Hindlimb muscle (tissue), 1 donor: Measurements from ENCODE around the gene SH3BP5L. TPM values are rescaled to one million over a fixed set of nuclear protein-coding genes. Genes with fewer than 3 reads are reported as not detected.
"Not testable (repeated sequence)": the region's sequence is repeated elsewhere in the genome, so short reads cannot be mapped to it uniquely, and the experiment has no call there.

Experiments
- DNase-seq: peaks from one replicate; pipeline ENCODE4 v3.0.0-alpha.2; 2013
- polyA plus RNA-seq: library from polyadenylated mRNA; unstranded; fragments of 120-200 nt; gene quantifications from one replicate; pipeline ENCODE4 v1.2.1, GENCODE V29; 2013; ENCODE audit not compliant: insufficient read length

The SH3BP5L gene
- polyA plus RNA-seq, 1 donor, result 21.4 TPM

DNA sequence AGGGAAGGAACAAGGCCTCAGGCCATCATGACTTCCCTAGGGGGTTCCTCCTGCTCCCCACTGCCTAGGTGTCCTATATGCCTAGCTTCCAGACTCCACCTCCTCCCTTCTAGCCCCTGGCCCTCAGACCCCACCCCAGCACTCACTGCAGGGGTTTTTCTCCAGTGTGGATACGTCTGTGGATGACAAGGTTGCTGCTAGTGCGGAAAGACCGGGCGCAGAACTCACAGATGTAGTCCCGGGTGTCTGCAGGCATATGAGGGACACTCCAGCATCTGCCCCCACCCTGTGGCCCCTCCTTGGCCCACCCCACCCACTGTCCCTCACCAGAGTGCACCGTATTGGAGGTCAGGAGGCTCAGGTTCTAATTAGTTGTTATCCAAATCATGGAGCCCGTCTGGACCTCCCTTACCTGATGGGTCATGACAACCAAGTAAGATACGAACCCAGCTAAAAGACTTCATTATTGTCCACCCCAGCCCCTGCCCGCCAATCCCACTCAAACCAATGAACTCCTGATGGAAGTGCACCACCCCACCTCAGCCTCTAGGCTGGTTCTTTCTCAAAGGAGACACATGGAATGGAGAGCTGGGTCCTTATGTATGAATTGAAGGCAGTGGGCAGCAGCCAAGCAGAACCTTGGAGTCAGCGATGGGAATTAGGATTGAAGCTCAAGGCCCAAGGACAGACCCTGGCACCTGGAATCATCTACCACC is 25.0 kb upstream of the SH3BP5L start:
- no peak for DNase-seq

DNA sequence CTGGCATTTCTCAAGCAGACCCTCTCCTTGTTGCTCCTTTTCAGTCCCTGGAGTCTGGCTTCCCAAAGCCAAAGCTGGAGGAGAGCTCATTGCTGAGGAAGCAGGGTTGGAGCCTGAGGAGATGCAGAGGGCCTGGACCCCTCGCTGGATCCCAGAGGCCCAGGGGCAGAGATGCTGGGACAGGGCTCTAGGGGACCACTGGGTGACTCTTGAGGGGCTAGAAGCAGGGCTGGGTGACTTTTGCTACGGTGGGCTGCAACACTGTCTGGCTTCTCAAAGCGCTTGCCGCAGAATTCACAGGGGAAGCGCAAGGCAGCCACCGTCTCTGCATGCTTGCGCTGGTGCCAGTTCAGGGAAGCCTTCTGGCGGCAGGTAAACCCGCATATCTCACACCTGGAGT is 24.4 kb upstream of the SH3BP5L start:
- DNase-seq, result no peak

DNA sequence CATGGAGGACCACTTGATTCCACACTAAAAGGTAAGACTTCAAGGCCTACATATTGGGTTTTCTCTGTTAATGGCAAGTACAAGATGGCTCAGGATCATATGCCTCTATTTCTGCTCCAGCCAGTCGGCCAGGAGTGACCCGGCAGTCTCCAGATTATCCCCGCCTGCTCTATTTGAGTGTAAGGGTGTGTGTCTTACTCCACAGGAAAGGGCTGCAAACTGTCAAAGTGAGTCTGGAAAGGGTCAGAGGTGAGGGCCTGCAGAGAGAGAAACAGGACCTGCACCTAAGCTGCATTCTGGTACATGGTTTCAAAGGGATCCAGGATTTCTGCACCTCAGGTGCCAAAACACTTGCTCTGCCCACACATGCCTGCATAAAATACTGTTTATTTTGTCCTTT is 23.9 kb upstream of the SH3BP5L start:
- DNase-seq, result no peak

DNA sequence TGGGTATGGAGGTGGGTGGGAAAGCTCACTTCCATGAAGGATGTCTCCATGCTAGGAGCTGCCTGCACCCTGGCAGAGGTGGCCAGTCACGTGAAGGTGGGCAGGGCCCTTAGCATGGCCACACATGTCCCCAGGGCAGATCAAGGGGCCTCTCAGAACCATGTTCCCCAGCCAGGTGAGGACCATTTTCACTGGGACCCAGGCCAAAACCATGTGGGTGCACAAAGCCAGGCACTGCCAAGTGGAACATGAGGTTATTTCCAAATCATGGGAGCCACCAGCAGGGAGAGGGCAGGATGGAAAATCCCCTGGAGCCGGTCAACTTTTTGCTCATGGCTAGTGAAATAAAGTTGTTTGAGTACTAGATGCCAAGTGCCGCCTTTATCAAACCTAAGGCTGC is 23.4 kb upstream of the SH3BP5L start:
- no peak for DNase-seq

DNA sequence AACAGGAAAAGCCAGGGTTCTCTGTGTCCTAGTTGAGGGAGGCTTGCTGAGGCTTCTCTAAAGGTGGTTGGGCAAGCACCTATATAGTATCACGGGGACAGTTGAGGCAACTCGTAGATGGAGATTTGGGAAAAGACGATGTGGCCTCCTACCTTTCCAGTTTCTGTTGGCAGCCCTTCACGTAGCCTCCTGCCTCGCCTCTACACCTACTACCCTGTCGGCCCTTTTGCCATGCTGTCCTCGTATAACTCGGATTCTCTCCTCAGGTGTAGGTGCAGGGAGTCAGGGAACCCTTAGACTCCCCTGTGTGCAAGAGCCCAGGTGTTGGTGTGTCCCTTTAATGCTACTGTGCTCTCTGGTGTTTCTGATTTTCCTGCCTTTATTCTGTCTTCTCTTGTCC is 22.9 kb upstream of the SH3BP5L start:
- no peak for DNase-seq

DNA sequence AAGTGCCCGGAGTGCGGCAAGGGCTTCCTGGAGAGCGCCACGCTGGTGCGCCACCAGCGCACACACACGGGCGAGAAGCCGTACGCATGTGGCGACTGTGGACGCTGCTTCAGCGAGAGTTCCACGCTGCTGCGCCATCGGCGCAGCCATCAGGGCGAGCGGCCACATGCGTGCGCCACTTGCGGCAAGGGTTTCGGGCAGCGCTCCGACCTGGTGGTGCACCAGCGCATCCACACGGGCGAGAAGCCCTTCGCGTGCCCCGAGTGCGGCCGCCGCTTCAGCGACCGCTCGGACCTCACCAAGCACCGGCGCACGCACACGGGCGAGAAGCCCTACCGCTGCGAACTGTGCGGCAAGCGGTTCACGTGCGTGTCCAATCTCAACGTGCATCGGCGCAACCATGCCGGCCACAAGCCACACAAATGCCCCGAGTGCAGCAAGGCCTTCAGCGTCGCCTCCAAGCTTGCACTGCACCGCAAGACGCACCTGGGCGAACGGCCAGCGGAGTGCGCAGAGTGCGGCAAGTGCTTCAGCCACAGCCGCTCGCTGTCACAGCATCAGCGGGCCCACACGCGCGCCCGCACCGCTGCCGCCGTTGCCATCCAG is 22.3 kb upstream of the SH3BP5L start:
- DNase-seq, result no peak

DNA sequence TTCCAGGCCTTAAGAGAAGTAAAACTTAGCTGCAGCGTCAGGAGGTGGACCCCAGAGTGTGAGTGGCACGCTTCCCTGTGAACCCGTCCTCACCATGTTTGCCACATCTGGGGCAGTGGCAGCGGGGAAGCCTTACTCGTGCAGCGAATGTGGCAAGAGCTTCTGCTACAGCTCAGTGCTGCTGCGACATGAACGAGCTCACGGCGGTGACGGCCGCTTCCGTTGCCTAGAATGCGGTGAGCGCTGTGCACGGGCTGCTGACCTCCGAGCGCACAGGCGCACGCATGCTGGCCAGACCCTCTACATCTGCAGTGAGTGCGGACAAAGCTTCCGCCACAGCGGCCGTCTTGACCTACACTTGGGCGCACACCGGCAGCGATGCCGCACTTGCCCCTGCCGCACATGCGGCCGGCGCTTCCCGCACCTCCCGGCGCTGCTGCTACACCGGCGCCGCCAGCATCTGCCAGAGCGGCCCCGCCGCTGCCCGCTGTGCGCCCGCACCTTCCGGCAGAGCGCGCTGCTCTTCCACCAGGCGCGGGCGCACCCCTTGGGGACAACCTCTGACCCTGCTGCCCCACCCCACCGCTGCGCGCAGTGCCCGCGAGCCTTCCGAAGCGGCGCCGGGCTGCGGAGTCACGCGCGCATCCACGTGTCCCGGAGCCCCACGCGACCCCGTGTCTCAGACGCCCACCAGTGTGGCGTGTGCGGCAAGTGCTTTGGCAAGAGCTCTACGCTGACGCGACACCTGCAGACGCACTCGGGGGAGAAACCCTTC is 21.7 kb upstream of the SH3BP5L start:
- DNase-seq, result no peak

DNA sequence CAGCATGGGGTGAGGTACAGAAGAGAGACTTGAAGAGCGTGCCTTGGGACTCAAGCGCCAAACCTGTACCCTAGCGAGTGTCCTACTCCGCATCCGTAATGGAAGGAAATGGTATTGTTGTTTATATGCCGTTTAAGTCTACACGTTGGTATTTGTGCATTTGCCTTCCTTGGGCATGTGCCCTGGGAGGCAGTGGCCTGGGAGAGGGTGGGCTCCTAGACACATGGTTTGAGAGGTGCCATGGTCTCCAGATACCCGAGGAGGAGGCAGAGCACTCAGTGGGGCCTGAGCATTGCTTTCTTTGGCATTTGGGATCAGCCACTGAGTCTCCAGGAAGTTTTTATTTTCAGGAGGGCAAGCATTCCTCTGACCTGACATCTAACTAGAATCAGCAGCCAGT is 18.8 kb upstream of the SH3BP5L start:
- DNase-seq, result no peak

DNA sequence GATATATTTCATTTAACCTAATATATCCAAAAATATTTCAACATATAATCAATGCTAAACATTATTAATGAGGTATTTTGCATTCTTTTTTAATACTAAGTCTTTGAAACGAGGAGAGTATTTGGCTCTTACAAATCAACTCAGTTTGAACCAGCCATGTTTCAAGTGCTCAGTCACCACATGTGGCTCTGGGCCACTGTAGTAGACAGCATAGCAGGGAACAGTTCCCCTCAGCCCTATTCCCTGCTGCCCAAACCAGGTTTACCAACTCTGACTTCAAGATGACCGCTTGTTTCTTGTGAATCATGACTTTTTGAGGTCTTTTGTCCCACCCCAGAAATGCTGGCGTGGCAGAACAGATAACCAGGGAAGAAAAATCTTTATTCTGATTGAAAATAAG is 18.0 kb upstream of the SH3BP5L start:
- DNase-seq, result no peak

DNA sequence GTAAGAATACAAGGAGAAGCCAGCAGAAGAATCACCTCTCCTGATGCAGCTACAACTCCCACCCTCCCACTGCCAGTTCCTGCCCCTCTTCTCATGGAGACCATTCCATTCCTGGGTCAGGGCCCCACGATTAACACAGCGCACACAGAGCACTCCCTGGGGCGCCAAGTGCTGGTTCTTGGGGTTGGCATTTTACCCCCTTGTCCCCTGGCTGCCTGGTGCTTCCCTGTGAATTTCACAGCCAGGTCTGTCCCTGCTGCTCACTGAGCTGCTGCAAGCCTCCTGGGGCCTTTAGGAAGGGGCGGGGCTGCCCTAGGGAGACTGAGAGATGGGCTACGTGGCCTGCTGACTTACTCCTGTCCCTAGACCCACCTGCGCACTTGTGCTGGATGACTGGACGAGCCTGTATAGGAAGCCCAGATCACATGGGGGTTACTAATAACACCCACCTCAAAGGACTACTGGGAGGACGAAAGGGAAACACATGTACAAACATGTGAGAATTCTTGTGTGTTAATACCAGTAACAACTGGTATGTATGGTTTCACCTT is 17.1 kb upstream of the SH3BP5L start:
- DNase-seq, result no peak

DNA sequence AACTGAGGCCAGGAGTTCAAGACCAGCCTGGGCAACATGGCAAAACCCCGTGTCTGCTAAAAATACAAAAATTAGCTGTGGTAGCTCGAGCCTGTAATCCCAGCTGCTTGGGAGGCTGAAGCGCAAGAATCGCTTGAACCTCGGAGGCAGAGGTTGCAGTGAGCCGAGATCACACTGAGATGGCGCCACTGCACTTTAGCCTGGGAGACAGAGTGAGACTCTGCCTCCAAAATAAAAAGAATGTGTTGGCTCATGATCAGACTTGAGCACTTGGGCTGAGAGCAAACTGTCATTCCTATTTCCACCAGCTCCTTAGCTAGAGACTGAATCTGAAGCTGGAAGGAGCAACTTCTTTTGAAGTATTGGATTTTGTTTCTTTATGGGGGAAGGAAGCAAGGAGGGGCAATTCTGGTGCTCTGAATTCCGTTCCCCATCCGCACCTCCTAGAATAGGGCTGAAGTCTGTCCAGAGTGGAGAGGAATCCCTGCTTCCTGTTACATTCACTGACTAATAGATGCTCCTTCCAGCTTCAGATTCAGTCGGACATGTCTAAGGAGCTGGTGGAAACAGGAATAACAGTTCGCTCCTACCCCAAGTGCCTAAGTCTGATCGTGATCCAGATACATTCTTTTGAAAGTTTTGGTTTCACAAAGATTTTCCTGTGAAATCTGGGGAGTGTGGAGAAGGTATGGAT is 16.1 kb upstream of the SH3BP5L start:
- DNase-seq, result peak; percentile 61

DNA sequence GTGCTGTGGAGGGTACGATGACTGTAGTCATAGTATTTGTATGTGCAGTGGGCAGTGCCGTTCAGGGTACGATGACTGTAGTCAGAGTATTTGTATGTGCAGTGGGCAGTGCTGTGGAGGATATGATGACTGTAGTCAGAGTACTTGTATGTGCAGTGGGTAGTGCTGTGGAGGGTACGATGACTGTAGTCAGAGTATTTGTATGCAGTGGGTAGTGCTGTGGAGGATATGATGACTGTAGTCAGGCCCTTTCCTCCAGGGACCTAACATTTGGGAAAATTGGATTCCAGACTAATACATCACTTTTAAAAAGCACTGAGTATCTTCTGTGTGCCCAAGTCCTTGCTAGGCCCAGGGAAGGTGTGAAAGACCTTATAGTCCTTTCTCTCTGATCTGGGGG is 15.2 kb upstream of the SH3BP5L start:
- no peak for DNase-seq

DNA sequence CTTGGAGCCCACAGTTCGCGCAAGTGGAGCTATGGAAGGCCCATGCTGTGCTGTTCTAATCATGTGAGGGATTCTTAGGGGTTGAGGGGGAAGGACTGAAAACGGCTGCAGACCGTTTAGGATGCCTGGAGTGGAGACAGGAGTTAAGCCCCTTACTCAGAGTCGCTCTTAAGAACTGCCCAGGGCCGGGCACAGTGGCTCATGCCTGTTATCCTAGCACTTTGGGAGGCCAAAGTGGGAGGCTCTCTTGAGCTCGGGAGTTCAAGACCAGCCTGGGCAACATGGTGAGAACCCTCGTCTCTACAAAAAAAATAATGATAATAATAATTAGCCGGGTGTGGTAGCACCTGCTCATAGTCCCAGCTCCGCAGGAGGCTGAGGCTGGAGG is 13.4 kb upstream of the SH3BP5L start:
- DNase-seq, result no peak

DNA sequence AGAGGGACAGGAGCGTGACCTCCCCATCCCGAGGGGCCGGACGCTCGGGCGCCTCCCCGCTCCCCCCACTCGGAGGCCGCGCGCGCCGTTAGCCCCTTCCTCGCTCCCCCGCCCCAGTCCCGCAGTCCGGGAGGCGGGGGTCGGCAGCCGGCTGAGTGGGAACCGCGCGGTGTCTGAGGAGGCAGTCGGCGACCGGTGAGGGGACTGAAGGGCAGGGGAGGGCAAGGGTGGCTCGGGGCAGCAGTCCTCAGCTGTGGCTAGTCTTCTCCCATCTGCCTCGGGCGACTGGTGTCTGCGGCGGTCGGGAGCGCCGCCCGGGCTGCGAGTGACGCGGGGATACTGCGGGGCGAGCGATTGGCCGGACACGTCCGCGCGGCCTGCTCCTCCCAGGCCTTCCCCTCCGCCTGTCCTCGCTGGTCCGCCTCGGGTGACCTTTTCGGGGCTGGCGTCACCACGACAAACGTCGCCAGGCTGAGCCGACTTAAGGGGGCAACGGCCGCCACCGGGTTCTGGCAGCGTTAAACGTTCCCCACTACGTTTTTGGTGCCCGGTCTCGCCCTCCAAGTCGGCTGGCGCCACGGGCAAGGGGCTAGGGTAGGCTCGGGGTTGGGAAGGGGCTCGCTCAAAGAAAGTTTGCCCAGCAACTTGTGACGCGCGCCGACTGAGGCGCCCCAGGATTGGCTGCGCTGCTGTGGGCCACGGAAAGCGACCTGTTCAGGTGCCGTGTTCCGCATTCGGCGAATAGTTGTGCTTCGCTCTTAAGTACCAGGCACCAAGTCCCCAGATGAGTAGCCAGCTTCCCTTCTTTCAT is 12.8 kb upstream of the SH3BP5L start:
- peak; percentile 92 for DNase-seq

DNA sequence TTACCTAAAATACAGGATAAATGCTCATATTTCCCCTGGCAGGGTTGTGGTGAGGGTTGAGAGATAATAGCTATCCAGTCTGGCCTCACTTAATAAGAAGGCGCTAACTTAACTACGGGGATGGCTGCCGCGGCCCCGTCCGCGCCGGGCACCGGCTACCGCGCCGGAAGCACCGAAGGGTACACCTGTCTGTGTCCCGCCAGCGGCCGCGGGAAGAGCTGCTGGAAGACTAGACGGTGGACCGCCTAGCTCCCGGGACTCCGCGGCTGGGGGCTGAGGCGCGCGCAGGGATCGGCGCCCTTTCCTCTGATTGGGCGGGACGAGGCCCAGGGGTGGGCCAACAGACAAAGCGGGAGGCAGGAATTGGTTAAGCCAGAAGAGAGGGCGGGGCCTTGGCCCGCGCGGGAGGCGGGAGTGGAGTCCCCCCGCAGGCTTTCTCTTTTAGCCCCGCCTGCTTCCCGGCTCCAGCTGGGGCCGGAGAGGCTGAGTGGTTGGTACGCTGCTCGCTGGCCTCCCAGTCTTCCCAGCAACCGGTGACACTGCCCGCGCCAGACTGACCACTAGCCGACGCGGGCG is 12.2 kb upstream of the SH3BP5L start, which contains the start of gene ZNF672:
ZNF672 (plus strand) TSS at position 444 of the 576 bp plus-strand sequence. CDS start 9,051 bp downstream, outside the sequence.
- peak; percentile 99 for DNase-seq

DNA sequence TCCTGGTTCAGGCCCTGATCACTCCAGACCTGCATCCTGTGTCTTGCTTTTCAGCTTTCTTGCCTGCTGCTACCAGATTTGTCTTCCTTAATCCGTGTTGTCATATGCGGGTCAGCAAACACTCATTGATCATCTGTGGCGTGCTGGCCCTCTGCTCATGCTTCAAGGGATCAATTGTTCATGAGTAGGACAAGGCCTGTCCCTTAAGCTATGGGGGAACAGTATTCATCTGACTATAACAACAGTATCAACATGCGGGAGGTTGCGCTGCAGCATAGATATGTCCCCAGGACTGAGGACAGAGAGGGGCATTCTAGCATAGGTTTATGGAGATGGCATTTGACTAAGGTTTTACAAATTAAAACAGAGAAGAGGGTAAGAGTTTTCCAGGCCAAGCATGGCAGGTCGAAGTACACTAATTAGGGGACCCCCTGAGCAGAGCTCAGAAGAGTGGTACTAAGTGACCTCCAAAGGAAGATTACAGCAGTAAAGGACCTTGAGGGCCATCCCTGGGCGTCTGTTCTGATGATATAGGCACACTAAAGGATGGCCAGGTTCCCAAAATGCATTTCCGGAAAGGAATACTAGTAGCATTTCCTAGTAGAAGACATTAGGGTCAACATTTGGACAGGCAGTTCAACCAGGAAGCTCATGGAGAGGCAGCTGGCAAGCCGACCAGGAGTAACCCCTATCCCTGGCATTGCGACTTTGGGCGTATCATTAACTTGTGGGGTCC is 11.5 kb upstream of the SH3BP5L start:
- DNase-seq, result no peak

DNA sequence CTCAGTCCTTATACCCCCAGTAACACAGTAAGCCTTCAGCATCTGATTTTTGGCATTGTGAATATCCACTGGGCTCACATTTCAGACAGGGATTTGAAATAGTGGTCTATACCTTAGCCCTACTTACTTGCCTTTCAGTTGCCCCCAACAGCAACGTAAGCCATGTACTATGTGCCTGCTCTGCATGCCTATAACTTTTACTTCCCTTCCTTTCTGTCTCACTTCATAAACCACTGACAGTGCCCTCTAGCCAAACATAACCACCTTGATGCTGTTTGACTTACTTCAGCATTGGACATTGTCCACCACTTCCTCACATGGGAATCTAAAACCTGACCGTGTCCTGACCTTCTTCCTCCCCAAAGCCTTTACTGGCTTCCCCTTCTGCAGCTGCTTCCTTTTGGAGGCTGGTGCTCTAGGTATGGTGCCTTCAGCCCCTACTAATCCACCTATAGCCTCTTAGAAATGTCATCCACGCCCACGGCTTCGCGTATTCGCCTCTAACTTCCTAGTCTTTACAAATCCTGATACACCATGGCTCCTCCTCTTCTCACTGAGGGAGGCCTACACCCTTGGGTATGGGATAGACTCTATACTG is 8.7 kb upstream of the SH3BP5L start:
- DNase-seq, result no peak

DNA sequence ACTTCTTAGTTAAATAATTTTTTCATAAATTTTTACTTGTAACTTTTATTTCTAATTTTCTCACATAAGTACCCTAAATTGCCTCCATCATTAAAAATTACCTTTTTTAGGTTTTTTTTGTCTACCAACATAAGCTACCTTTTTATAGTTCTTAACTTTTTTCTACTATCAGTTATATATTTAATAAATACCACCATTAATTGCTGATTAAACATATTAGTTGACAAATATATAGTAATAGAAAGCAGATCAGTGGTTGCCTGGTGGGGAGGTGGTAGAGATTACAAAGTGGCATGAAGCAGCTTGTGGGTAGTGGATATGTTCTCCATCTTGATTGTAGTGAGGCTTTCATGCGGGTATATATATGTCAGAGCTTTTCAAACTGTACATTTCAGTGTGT is 6.1 kb upstream of the SH3BP5L start:
- DNase-seq, result no peak

DNA sequence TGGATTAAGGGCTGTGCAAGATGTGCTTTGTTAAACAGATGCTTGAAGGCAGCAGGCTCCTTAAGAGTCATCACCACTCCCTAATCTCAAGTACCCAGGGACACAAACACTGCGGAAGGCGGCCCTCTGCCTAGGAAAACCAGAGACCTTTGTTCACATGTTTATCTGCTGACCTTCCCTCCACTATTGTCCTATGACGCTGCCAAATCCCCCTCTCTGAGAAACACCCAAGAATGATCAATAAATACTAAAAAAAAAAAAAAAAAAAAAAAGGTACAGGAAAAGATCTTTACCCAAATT is 5.0 kb upstream of the SH3BP5L start:
- not testable (repeated sequence) for DNase-seq

DNA sequence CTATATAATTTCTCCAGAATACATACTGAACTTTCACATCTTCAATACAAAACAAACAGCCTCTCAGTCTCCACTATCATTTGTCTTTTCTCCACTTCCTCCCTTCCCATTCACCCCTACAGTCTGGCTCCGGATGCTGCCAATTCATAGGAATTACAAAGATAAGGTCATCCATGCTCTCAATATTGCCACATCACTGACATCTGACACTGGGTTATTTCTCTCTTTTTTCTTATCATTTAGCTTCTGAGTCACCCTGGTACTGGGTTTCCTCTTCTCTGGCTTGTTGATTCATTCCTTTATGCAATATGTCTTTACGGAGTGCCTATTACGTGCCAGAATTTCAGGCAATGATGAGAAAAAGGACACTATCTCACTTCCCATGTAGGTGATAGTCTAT is 3.1 kb upstream of the SH3BP5L start:
- DNase-seq, result no peak

DNA sequence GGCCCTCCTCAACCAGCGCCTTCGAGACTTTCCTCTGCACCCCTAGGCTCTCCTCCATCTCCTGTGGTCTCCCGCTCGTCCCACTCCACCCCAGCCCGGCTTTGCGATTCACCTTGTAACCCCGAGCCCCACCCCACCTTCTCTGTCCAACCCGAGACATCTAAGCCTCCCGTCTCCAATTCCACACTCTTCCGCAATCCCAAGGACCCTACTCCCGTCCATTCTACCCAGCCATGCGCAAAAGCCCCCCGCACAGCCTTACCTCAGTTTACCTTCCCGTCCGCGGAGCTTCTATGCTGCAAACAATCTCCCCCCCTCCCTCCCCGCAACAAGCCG is 174 bp downstream of the SH3BP5L start:
- DNase-seq, result no peak
